Limb (tissue), 2 donors: ENCODE data around the gene DAO.

Source experiments
- DNase-seq, 2 donors: peaks; one replicate each; pipeline ENCODE4 v3.0.0-alpha.2; 2016; ENCODE audit errors: extremely low spot score in 2 of 2

DAO gene

GRCh38 chr12:108875280-108875679, 4.6 kb upstream of the DAO start:
- DNase-seq: no peak

- DNase-seq: no peak
These were observed 4.1 kb upstream of the DAO start for GRCh38 chr12:108875682-108876361.

- DNase-seq: no peak
These were observed 3.3 kb upstream of the DAO start for GRCh38 chr12:108876550-108876949.

- DNase-seq: no peak
These were observed 2.1 kb downstream of the DAO start for GRCh38 chr12:108881953-108882352.

- no peak for DNase-seq
These were observed 4.5 kb downstream of the DAO start for GRCh38 chr12:108884116-108885012.

- no peak for DNase-seq
These were observed 7.2 kb downstream of the DAO start for GRCh38 chr12:108886873-108887629.

GRCh38 chr12:108888031-108888430, 8.1 kb downstream of the DAO start:
- DNase-seq: no peak

GRCh38 chr12:108890208-108890607, 10.3 kb downstream of the DAO start:
- DNase-seq: no peak

- DNase-seq: no peak
These were observed 15.4 kb downstream of the DAO start for GRCh38 chr12:108895220-108895802.

GRCh38 chr12:108896336-108896735, 16.4 kb downstream of the DAO start:
- DNase-seq: no peak

GRCh38 chr12:108896817-108897216, 16.9 kb downstream of the DAO start:
- no peak for DNase-seq

GRCh38 chr12:108899145-108899544, 19.3 kb downstream of the DAO start:
- no peak for DNase-seq

- DNase-seq: no peak
These were observed 25.8 kb downstream of the DAO start for GRCh38 chr12:108905725-108906124.

- no peak for DNase-seq
These were observed 27.1 kb downstream of the DAO start for GRCh38 chr12:108906971-108907370.

- DNase-seq: no peak
These were observed 28.0 kb downstream of the DAO start for GRCh38 chr12:108907839-108908351.

- DNase-seq: no peak
These were observed 30.4 kb downstream of the DAO start for GRCh38 chr12:108910336-108910735.

GRCh38 chr12:108911915-108912314, 32.0 kb downstream of the DAO start:
- no peak for DNase-seq

GRCh38 chr12:108912361-108912760, 32.5 kb downstream of the DAO start:
- DNase-seq: no peak

- DNase-seq: peak in 1 of 2 donors; percentile 1
These were observed 34.2 kb downstream of the DAO start for GRCh38 chr12:108914121-108914531.

- DNase-seq: no peak
These were observed 35.8 kb downstream of the DAO start for GRCh38 chr12:108915632-108916133.

- no peak for DNase-seq
These were observed 36.4 kb downstream of the DAO start for GRCh38 chr12:108916336-108916735.
